A673 (cell line): Measurements from ENCODE around the gene RRP8. TPM values are rescaled to one million over a fixed set of nuclear protein-coding genes. Genes with fewer than 3 reads are reported as not detected.

ENCODE experiments used
- BruUV-seq: library from RNA; stranded (reverse); fragments of 400-500 nt; replicated peaks from 2 replicates; lab custom pipeline; 2021; lab: Mats Ljungman, UMichigan
- CTCF ChIA-PET: fragments of 300-600 bp; sonication (Branson Sonifier 250); formaldehyde crosslinking; loops from one replicate; lab custom pipeline; 2022; ENCODE audit warnings: antibody characterized with exemption; lab: Charles Lee
- POLR2A ChIA-PET: fragments of 300-600 bp; sonication (Branson Sonifier 250); formaldehyde crosslinking; loops from one replicate; lab custom pipeline; 2022; ENCODE audit warnings: antibody characterized with exemption; ENCODE audit not compliant: low non-redundant PET; lab: Charles Lee
- DNase-seq: peaks from one replicate; pipeline ENCODE4 v3.0.0-alpha.2; 2015; ENCODE audit warnings: low spot score
- H3K27ac ChIP-seq: fragments of 200-600 bp; sonication (generic); 2 replicates; pipeline ENCODE4 v1.5.1; 2016; ENCODE audit warnings: mixed run types, low read depth, mild to moderate bottlenecking, mixed read lengths, antibody characterized with exemption, low read length; ENCODE audit not compliant: poor library complexity, severe bottlenecking
- H3K27me3 ChIP-seq: fragments of 200-600 bp; sonication (generic); replicated peaks from 2 replicates; pipeline ENCODE4 v1.6.1; 2017; ENCODE audit warnings: mixed run types, low read depth, mild to moderate bottlenecking, mixed read lengths, antibody characterized with exemption, low read length; ENCODE audit not compliant: insufficient read depth, poor library complexity
- H3K36me3 ChIP-seq: fragments of 200-600 bp; sonication (generic); 2 replicates; pipeline ENCODE4 v1.6.1; 2016; ENCODE audit warnings: mixed run types, mild to moderate bottlenecking, mixed read lengths, antibody characterized with exemption, low read length; ENCODE audit not compliant: insufficient read depth, poor library complexity, severe bottlenecking
- H3K4me1 ChIP-seq: fragments of 200-600 bp; sonication (generic); 2 replicates; pipeline ENCODE4 v1.6.1; 2017; ENCODE audit warnings: mixed run types, mild to moderate bottlenecking, mixed read lengths, antibody characterized with exemption, low read length; ENCODE audit not compliant: insufficient read depth, poor library complexity, severe bottlenecking
- H3K4me3 ChIP-seq: fragments of 200-600 bp; sonication (generic); 2 replicates; pipeline ENCODE4 v1.5.1; 2016; ENCODE audit warnings: low read depth, mixed run types, mild to moderate bottlenecking, mixed read lengths, low read length; ENCODE audit not compliant: poor library complexity, severe bottlenecking
- H3K9me3 ChIP-seq: fragments of 200-600 bp; sonication (generic); 2 replicates; pipeline ENCODE4 v1.6.1; 2016; ENCODE audit warnings: mixed run types, low read depth, mild to moderate bottlenecking, mixed read lengths, antibody characterized with exemption, low read length; ENCODE audit not compliant: poor library complexity, severe bottlenecking
- EZH2 ChIP-seq: fragments of 200-600 bp; sonication (generic); IDR thresholded peaks from 2 replicates; pipeline ENCODE4 v1.6.1; 2017; ENCODE audit warnings: borderline replicate concordance, low read depth, mild to moderate bottlenecking, mixed read lengths, antibody characterized with exemption, low read length; ENCODE audit not compliant: poor library complexity, severe bottlenecking
- intact Hi-C: fragments of 100-400 bp; cut with micrococcal nuclease; formaldehyde crosslinking; loops from one replicate; pipeline ENCODE4 v1.10.0; 2022; ENCODE audit not compliant: unreplicated experiment
- total RNA-seq: library from RNA; stranded (reverse); gene quantifications from 2 replicates; pipeline ENCODE4 v1.2.3, GENCODE V29; 2021
- TF ChIP-seq, protein P1 (sequence below): fragments of 300-800, 200-600 bp; sonication (generic); conservative IDR thresholded peaks from 2 replicates; pipeline ENCODE4 v1.5.1; 2017; ENCODE audit warnings: low read depth, mild to moderate bottlenecking, antibody characterized with exemption, low read length, moderate library complexity, mixed read lengths

Gene RRP8
- total RNA-seq, 1 experiment from 2014 or later, result 21.6 TPM

GRCh38 chr11:6565988-6566703 is 37.3 kb downstream of the RRP8 start:
- CTCF ChIA-PET, result no interaction called here
- DNase-seq, result no peak
- no peaks in the 10 kb centered on the region for H3K9me3 ChIP-seq
- H3K4me1 ChIP-seq, result peaks cover 11% of the 10 kb centered on the region
- no peak for TF ChIP-seq EZH2
- TF ChIP-seq, protein P1, sequence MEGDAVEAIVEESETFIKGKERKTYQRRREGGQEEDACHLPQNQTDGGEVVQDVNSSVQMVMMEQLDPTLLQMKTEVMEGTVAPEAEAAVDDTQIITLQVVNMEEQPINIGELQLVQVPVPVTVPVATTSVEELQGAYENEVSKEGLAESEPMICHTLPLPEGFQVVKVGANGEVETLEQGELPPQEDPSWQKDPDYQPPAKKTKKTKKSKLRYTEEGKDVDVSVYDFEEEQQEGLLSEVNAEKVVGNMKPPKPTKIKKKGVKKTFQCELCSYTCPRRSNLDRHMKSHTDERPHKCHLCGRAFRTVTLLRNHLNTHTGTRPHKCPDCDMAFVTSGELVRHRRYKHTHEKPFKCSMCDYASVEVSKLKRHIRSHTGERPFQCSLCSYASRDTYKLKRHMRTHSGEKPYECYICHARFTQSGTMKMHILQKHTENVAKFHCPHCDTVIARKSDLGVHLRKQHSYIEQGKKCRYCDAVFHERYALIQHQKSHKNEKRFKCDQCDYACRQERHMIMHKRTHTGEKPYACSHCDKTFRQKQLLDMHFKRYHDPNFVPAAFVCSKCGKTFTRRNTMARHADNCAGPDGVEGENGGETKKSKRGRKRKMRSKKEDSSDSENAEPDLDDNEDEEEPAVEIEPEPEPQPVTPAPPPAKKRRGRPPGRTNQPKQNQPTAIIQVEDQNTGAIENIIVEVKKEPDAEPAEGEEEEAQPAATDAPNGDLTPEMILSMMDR, result no peak
- BruUV-seq, result no TSS peak
- no peaks in the 10 kb centered on the region for H3K27me3 ChIP-seq
- H3K4me3 ChIP-seq, result no peak overlapping the region
- no peak overlapping the region for H3K27ac ChIP-seq
- no peaks in the 10 kb centered on the region for H3K36me3 ChIP-seq
- POLR2A ChIA-PET, result no interaction called here
- intact Hi-C loops, result no loop called here

DNA sequence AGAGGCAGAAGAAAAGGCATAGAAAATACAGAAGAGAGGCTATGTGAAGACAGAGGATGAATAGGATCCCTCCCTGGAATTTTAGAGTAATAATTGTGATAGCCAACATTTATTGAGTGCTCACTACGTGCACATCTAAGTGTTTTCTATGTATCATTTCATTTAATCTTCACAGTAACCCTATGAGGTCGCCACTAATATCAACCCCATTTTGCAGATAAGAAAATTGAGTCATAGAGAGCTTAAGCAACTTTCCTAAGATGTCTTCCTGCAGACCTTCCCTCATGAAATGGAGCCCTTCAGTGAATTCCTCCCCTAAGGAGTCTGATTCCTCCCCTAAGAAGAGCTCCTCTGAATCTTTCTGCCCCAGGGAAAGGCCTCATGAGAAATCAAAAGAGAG is 38.1 kb downstream of the RRP8 start:
- Histone ChIP-seq H3K27ac (no peak overlapping the region), H3K4me1 (peaks cover 11% of the 10 kb centered on the region), H3K9me3 (no peaks in the 10 kb centered on the region), H3K36me3 (no peaks in the 10 kb centered on the region), H3K4me3 (no peak overlapping the region), H3K27me3 (no peaks in the 10 kb centered on the region)
- ChIA-PET CTCF (no interaction called here), POLR2A (no interaction called here)
- BruUV-seq, result no TSS peak
- TF ChIP-seq, protein P1, result no peak
- intact Hi-C loops, result no loop called here
- no peak for DNase-seq

DNA sequence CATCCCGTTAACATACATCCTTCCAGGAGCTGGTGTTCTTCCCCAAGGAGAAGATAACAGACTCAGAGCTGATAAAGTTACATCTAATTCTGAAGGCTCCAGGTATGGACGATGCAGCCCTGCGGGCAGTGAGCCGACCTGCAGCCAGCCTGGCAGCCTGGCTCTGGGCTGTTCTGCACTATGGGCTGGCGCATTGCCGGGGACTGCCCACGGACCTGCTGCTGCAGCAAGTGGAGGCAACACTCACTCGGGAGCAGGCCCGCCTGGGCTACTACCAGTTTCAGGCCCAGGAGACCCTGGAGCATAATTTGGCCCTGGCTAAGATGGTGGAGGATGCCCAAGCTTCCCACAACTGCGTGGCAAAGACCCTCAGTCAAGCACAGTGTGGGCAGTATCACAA is 39.7 kb downstream of the RRP8 start:
- POLR2A ChIA-PET, result no interaction called here
- BruUV-seq, result no TSS peak
- peaks cover 8% of the 10 kb centered on the region for H3K4me1 ChIP-seq
- CTCF ChIA-PET, result no interaction called here
- H3K4me3 ChIP-seq, result no peak overlapping the region
- no peaks in the 10 kb centered on the region for H3K36me3 ChIP-seq
- no peak overlapping the region for H3K27ac ChIP-seq
- H3K9me3 ChIP-seq, result no peaks in the 10 kb centered on the region
- no peak for DNase-seq
- TF ChIP-seq EZH2, result no peak
- TF ChIP-seq, protein P1, result no peak
- H3K27me3 ChIP-seq, result no peaks in the 10 kb centered on the region
- intact Hi-C loops, result no loop called here
